ENCODE data around the gene HOXC11.

The HOXC11 gene

DNA sequence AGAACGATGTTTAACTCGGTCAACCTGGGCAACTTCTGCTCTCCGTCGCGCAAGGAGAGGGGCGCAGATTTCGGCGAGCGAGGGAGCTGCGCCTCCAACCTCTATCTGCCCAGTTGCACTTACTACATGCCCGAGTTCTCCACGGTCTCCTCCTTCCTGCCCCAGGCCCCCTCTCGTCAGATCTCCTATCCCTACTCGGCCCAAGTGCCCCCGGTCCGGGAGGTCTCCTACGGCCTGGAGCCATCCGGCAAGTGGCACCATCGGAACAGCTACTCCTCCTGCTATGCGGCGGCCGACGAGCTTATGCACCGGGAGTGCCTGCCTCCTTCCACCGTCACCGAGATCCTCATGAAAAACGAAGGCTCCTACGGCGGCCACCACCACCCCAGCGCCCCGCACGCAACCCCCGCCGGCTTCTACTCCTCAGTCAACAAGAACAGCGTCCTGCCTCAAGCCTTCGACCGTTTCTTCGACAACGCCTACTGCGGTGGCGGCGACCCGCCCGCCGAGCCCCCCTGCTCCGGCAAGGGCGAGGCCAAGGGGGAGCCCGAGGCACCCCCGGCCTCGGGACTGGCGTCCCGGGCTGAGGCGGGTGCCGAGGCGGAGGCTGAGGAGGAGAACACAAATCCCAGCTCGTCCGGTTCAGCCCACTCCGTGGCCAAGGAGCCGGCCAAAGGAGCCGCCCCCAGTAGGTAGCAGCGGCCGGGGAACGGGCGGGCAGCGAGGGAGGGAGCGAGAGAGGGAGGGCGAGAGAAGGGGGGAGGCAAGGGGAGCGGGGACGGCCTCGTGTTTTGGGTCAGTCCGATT, 513 bp downstream of the HOXC11 start:
- no peak for DNase-seq (ENCODE audit: low spot score)

GRCh38 chr12:53974084-53975063, 1.4 kb downstream of the HOXC11 start, which contains the start of gene HOTAIR:
Gene HOTAIR, minus strand, starts transcription at chr12:53974954.
- DNase-seq (ENCODE audit: low spot score): peak; percentile 65

DNA sequence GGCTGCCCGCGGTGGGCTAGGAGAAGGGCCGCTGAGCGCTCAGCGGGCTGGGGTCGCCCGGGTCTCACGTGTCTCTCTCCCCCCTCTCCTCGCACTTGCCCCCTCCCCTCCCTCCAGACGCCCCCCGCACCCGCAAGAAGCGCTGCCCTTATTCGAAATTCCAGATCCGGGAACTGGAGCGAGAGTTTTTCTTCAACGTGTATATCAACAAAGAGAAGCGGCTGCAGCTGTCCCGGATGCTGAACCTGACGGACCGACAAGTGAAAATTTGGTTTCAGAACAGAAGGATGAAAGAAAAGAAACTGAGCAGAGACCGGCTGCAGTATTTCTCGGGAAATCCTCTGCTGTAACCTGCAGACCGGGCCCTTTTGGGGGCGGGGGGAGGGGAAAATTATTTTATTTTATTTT, 2.1 kb downstream of the HOXC11 start:
- DNase-seq (ENCODE audit: low spot score): no peak

GRCh38 chr12:53975479-53976152, 2.7 kb downstream of the HOXC11 start:
- DNase-seq (ENCODE audit: low spot score): no peak

- no peak for DNase-seq (ENCODE audit: low spot score)
Observed at GRCh38 chr12:53976172-53976822, 3.4 kb downstream of the HOXC11 start.

DNA sequence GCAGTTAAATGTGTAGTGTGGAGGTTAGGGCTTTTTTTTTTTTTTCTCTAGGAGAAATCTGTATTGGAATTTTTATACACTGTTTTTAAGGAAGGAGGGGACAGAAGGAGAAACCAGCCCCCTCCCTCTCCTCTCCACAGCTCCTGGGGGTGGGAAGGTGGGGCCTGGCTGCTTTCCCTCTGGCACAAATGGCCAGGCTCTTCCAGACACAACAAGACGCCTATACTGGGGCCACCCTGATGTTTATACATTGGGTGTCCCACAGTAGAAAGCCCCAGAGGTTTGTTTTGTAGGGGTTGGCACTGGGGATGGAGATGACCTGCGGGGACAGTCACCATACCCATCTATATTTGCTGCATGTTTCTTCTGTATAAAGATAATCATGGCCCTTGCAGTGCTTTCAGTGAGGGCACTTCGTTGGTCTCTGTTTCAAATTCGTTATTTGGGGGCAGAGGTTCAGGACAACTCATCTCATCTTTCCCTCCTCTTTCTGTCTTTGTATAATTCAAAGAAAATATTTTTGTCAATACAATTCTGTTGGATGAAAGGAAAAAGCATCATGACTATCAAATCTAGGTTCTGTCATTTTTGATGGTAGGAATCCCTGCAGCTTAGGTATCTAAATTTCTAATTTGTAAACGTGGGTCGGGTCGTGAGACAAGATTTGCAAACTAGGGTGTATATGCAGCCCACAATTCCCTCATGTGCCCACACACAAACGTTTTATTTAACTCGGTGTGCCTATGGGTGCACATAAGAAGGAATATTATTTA, 4.1 kb downstream of the HOXC11 start:
- DNase-seq (ENCODE audit: low spot score): no peak

GRCh38 chr12:53977596-53978445, 4.9 kb downstream of the HOXC11 start:
- DNase-seq (ENCODE audit: low spot score): peak; percentile 68

DNA sequence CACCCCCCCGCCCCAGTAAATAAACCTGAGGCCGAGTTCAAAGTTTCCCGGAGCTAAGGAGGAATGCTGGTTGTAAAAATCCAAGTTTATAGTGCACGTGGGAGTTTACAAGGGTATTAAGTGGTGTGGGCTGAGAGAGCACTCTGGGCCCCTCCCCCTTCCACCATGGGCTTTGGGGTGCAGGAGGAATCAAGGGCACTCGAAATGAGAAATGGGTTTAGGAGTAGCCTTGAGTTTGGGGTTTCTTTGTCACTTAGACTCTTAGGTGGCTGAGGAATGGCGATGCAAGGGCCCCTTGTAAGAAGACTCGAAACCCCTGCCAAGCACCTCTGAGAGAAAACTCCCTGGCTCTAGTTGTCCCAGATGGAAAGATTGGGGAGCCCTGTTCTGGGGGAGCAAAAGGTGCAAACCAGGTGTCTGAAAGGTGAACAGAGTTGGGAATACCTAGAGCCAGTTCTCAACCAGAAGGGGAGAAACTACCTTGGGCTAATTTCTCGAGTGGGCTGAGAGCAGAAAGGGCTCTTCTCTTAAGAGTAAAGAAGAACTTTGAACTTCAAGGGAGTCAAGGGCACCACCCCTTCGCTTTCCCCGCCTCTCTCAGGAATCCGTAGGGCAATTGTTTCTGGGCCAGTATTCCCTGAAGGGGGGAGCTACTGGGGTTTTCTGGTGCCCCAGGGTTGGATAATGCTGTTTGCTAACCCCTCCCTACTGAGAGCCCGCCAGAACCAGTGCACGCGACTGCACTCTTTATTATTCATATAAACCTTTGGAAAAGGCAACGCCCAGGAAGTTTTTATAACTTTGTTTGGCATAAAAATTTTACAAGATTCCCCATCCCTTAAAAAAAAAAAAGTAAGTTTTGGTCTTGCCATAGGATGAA, 5.8 kb downstream of the HOXC11 start:
- DNase-seq (ENCODE audit: low spot score): peak; percentile 88

GRCh38 chr12:53980104-53980801, 7.3 kb downstream of the HOXC11 start:
- no peak for DNase-seq (ENCODE audit: low spot score)

DNA sequence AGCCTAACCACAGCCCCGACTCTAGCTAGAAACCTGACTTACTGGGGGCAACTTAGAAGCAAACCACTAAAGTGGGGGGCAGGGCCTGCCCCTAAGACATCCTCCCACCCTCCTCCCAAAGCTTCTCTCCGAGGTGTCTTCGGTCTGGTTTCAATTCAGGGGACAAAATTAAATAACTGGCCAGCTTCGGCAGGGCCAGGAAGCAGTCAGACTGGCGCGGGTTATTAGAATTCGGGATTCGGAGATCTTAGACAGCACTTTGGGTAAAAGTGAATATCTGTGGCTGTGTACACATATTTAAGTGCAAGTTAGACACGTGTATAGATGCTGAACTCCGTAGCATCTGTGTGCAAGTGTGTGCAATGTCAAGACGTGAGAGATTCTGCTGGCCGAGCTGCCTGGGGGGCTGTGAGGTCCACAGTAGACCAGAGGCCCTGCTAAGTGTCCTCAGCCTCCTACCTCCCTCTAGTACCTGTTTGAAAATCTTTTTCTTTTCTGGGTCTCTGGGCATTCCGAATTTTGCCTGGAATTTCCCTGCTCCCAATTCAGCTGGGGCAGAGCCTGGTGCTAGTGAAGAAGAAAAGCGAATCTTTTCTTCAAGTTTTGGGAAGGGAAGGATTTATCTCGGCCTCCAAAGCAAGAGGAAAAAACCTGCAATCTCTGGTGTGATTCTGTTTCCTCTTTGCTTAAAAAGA, 8.0 kb downstream of the HOXC11 start:
- DNase-seq (ENCODE audit: low spot score): no peak

DNA sequence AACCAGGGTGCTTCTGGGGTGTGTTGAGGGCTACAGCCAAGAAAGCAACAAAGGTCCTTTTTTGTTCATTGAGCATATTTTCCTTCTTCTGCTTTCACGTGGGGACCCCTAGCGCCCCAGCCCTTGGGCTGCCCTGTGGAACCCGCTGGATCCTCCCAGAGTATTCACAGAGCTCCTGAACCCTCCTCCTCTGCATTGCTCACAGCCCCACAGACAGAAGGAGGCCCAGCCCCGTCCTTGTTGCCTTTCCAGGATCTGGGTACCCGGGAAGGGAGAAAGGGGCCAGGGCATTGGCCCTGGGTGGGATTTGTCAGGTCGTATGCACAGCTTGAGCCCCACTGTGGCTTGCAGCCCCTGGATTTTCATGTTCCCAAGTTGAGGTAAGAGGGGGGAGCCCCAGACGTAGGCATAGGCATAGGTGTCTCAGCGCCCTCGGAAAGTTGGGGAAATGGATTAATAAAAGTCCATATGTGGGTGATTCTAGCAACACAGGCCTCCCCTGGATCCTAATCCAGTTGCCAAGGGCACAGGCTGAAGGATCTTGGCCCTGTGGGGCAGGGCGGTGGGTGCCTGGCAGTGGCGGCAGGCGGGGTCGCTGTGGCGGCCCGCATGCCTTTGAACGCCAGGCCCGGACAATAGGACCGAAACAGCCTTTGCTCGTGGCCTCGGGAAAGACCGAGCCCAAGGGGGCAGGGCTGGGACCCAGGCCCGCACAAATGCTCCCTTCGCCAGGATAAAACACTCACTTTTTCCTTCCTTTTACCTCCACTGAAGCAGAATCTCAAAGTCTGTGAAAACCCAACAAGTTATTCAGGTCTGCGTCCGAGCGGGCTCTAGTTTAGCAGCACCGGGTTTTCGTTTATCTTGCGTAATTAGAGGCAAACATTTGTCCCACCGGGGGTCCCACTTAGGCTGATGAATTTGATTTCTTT, 9.0 kb downstream of the HOXC11 start:
- DNase-seq (ENCODE audit: low spot score): no peak

DNA sequence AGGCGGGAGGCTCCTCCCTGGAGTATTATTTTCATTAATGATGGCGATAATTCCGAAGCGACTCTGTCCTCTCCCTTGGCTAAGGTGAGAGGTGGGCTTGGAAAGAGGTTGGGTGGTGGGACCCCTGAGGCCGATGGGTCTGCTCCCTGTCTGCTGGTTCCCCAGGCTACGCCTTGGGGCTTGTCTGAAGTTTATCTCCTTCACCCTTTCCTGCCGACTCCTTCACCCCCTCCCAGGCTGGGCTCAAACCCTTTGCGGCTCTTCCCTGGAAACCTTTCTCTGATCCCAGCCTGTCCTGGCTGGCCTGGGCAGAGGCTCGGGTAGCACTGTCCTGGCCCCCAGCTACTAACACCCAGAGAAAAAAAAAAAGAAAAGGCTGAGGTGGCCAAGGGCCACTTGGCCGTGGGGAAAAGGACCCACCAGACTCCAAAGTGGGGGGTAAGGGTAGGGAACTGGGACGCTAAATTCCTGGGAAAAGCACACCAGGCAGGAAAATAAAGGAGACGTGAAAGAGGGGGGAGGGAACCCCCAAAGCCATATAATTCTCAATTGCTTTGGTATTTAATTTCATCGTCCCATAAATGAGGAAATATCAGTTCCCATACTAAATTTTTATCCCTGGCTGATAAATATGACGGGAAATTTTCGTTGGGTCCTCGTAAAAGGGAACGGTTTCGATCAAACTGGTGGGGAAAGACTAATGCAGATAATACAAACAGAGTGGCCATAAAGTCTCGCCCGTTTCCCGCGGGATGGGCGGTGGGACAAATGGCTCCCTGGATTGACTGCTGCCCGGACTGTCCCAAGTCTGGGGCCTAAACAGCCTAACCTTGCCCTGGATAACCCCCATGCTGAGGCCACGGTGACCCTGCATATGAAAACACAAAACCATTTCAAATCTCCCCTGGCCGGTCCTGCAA, 10.0 kb downstream of the HOXC11 start:
- no peak for DNase-seq (ENCODE audit: low spot score)

- no peak for DNase-seq (ENCODE audit: low spot score)
Observed at GRCh38 chr12:53983568-53983949, 10.6 kb downstream of the HOXC11 start.

GRCh38 chr12:53983950-53984572, 11.1 kb downstream of the HOXC11 start:
- DNase-seq (ENCODE audit: low spot score): no peak

All from SW480 (cell line).